HEK293 (cell line): ENCODE data around the gene HYAL3.

ENCODE experiments used
- CTCF ChIA-PET: fragments of 350-600 bp; formaldehyde crosslinking; extraction: SDS; loops from one replicate; lab custom pipeline; 2021; ENCODE audit warnings: antibody characterized with exemption; lab: Yijun Ruan, JAX
- POLR2A ChIA-PET: fragments of 300-600 bp; formaldehyde crosslinking; extraction: SDS; loops from one replicate; lab custom pipeline; 2020; ENCODE audit warnings: antibody characterized with exemption, inconsistent platforms; lab: Yijun Ruan, JAX
- H3K27ac ChIP-seq: fragments of 200-500 bp; sonication (Bioruptor generic); 2 replicates; pipeline ENCODE4 v1.5.1; 2014; ENCODE audit warnings: low read depth, low read length, control low read depth, inconsistent platforms; ENCODE audit errors: extremely low read depth
- H3K36me3 ChIP-seq, 2 experiments: fragments of 200-500 bp in 1 of 2; sonication (Bioruptor generic) in 1 of 2; 1 replicate in 1 of 2; 2 replicates in 1 of 2; pipeline ENCODE4 v1.5.1; 2014 to 2017; ENCODE audit warnings: inconsistent platforms in 2 of 2, low read length in 2 of 2; ENCODE audit not compliant: control insufficient read depth in 2 of 2, insufficient read depth in 1 of 2
- H3K4me1 ChIP-seq: fragments of 200-500 bp; sonication (Bioruptor generic); 2 replicates; pipeline ENCODE4 v1.5.1; 2014; ENCODE audit warnings: mild to moderate bottlenecking, low read length, inconsistent platforms; ENCODE audit not compliant: control insufficient read depth, insufficient read depth
- H3K4me3 ChIP-seq: 2 replicates; pipeline ENCODE4 v1.5.1; 2011; ENCODE audit warnings: low read depth, mild to moderate bottlenecking, control low read depth, low read length, moderate library complexity
- H3K9me3 ChIP-seq: fragments of 200-500 bp; sonication (Bioruptor generic); 2 replicates; pipeline ENCODE4 v1.5.1; 2014; ENCODE audit warnings: low read depth, low read length, inconsistent platforms; ENCODE audit not compliant: control insufficient read depth, insufficient read depth
- GLIS1 ChIP-seq: fragments of 450-650 bp; formaldehyde crosslinking; IDR thresholded peaks from 2 replicates; pipeline ENCODE4 v1.5.1; 2016; ENCODE audit warnings: missing biosample characterization, missing genetic modification characterization
- ZNF792 ChIP-seq: fragments of 450-650 bp; formaldehyde crosslinking; IDR thresholded peaks from 2 replicates; pipeline ENCODE4 v1.5.1; 2016; ENCODE audit warnings: missing biosample characterization, missing genetic modification characterization

The HYAL3 gene

GRCh38 chr3:50242851-50243542 is 56.2 kb downstream of the HYAL3 start:
- CTCF ChIA-PET: interaction anchor here (0.7 to 1.0 kb wide), 3 partner anchors 51 to 175 kb away, joined by 3 read pairs; no protein-coding TSS in a partner anchor

More at GRCh38 chr3:50242851-50243542, 56.2 kb downstream of the HYAL3 start:
- Histone ChIP-seq H3K36me3 (peaks cover 0 to 10% of the 10 kb centered on the region in 2 experiments; a peak in 1 of 3 replicates), H3K4me1 (peaks cover 15% of the 10 kb centered on the region), H3K4me3 (no peak overlapping the region), H3K27ac (0 out of 2 replicates have a peak overlapping the region, but pooled peaks have one; percentile 16), H3K9me3 (no peaks in the 10 kb centered on the region)
- POLR2A ChIA-PET: interaction anchor here (0.8 to 1.1 kb wide), 3 partner anchors 17 to 24 kb away, joined by 3 to 4 read pairs (median 3); no protein-coding TSS in a partner anchor
- TF ChIP-seq ZNF792 (tag by site-specific recombination) (no peak), GLIS1 (peak; percentile 45; the same call in 1 of the 2 replicates)
